ENCODE measurements around the gene KDM8. TPM values are rescaled to one million over a fixed set of nuclear protein-coding genes. Genes with fewer than 3 reads are reported as not detected.

The KDM8 gene
- total and polyA plus RNA-seq, 3 donors from 2014 or later, result 5.7 to 14.7 (median 8.3) TPM

GRCh38 chr16:27223226-27223610, 19.9 kb downstream of the KDM8 start:
- Histone ChIP-seq H3K27me3 (no peaks in the 10 kb centered on the region), H3K4me3 (no peak overlapping the region), H3K27ac (no peak overlapping the region), H3K9me3 (no peaks in the 10 kb centered on the region), H3K36me3 (ENCODE audit: low read depth, missing control alignments) (no peaks in the 10 kb centered on the region), H3K4me1 (no peaks in the 10 kb centered on the region)
- no peak for TF ChIP-seq POLR2A (IDR thresholded peaks at IDR 0.05)
- TF ChIP-seq, protein P1, sequence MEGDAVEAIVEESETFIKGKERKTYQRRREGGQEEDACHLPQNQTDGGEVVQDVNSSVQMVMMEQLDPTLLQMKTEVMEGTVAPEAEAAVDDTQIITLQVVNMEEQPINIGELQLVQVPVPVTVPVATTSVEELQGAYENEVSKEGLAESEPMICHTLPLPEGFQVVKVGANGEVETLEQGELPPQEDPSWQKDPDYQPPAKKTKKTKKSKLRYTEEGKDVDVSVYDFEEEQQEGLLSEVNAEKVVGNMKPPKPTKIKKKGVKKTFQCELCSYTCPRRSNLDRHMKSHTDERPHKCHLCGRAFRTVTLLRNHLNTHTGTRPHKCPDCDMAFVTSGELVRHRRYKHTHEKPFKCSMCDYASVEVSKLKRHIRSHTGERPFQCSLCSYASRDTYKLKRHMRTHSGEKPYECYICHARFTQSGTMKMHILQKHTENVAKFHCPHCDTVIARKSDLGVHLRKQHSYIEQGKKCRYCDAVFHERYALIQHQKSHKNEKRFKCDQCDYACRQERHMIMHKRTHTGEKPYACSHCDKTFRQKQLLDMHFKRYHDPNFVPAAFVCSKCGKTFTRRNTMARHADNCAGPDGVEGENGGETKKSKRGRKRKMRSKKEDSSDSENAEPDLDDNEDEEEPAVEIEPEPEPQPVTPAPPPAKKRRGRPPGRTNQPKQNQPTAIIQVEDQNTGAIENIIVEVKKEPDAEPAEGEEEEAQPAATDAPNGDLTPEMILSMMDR (IDR thresholded peaks at IDR 0.05), result no peak
- 50 to 85% methylated on average over 1 to 8 of the region's 8 CpGs for WGBS, 2 donors
- intact Hi-C loops (cut with DNase I; ENCODE audit: low total_unique reads), result loop anchor here (10.0 kb wide), 1 partner anchor 122 kb away; no protein-coding TSS in a partner anchor
- no peak for DNase-seq

- Histone ChIP-seq H3K4me1 (no peaks in the 10 kb centered on the region), H3K4me3 (no peak overlapping the region), H3K27me3 (no peaks in the 10 kb centered on the region), H3K9me3 (no peaks in the 10 kb centered on the region), H3K27ac (no peak overlapping the region), H3K36me3 (ENCODE audit: low read depth, missing control alignments) (no peaks in the 10 kb centered on the region)
- 83 to 88% methylated on average over 2 to 6 of the region's 6 CpGs for WGBS, 2 donors
- DNase-seq, result no peak
- intact Hi-C loops (cut with DNase I; ENCODE audit: low total_unique reads), result loop anchor here (10.0 kb wide), 1 partner anchor 121 kb away; no protein-coding TSS in a partner anchor
- TF ChIP-seq, protein P1 (IDR thresholded peaks at IDR 0.05), result no peak
- no peak for TF ChIP-seq POLR2A (IDR thresholded peaks at IDR 0.05)
Measured at GRCh38 chr16:27223701-27224100, 20.4 kb downstream of the KDM8 start.

DNA sequence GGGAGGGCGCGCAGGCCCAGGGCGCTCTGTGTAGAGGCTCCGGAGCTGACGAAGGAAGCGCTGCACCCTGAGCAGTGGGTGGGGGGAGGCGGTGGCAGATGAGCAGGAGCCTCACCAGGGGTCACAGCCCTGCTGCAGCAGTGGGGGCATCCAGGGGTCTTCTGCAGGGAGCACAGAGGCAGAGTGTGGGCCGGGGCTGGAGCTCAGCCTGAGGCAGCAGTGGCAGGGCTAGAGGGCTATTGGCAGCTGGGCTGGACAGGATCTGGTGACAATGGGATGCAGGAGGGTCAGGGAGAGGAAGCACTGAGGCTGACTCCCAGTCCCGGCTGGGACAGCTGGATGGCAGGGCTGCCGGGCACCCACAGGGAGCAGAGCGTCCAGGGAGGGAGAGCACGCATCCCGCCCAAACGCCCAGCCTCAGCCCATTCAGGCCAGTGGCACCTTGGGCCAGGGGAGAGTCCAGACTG, 21.0 kb downstream of the KDM8 start:
- Histone ChIP-seq H3K9me3 (no peaks in the 10 kb centered on the region), H3K27me3 (no peaks in the 10 kb centered on the region), H3K36me3 (ENCODE audit: low read depth, missing control alignments) (no peaks in the 10 kb centered on the region), H3K4me1 (peaks cover 4% of the 10 kb centered on the region), H3K4me3 (no peak overlapping the region), H3K27ac (no peak overlapping the region)
- DNase-seq, result no peak
- intact Hi-C loops (cut with DNase I; ENCODE audit: low total_unique reads), result loop anchor here (10.0 kb wide), 1 partner anchor 120 kb away; no protein-coding TSS in a partner anchor
- no peak for TF ChIP-seq POLR2A (IDR thresholded peaks at IDR 0.05)
- TF ChIP-seq, protein P1 (IDR thresholded peaks at IDR 0.05), result no peak
- 94 to 96% methylated on average over 6 to 14 of the region's 14 CpGs for WGBS, 2 donors

DNA sequence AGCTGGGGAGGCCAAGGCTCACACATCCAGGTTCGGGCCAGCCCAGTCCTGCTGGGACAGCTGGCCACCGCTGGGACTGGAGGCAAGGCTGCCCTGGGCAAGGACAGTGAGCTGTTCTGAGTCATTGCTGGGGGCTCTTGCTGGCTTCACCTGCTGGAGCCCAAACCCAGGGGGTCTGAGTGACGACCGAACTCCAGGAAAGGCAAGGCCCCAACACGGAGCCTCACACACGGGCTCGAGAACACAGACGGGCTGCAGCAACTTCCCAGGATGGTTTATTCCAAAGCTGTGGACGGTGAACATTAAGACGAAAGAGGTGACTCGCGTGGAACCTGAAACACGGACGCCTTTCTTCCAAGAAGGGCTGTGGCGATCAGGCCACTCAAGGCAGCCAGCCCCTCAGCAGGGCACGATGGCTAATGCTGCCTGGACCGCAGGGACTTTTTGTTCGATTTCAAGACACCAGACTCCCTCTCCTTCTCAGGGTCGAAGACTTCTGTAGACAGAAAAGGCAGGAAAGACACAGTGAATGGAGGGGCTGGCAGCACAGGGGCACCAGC, 21.5 kb downstream of the KDM8 start:
- no peaks in the 10 kb centered on the region for H3K9me3 ChIP-seq
- H3K27ac ChIP-seq, result no peak overlapping the region
- H3K4me3 ChIP-seq, result no peak overlapping the region
- TF ChIP-seq, protein P1 (IDR thresholded peaks at IDR 0.05), result no peak
- no peak for TF ChIP-seq POLR2A (IDR thresholded peaks at IDR 0.05)
- H3K27me3 ChIP-seq, result no peaks in the 10 kb centered on the region
- no peaks in the 10 kb centered on the region for H3K36me3 ChIP-seq (ENCODE audit: low read depth, missing control alignments)
- H3K4me1 ChIP-seq, result peaks cover 7% of the 10 kb centered on the region
- WGBS, 2 donors, result 82 to 87% methylated on average over 15 to 19 of the region's 19 CpGs
- intact Hi-C loops (cut with DNase I; ENCODE audit: low total_unique reads), result loop anchor here (10.0 kb wide), 1 partner anchor 120 kb away; no protein-coding TSS in a partner anchor
- no peak for DNase-seq
